ENCODE data around the gene YJEFN3.

The YJEFN3 gene

GRCh38 chr19:19559931-19560330, 31.2 kb downstream of the YJEFN3 start:
- DNase-seq, result no peak

GRCh38 chr19:19561946-19562664, 33.4 kb downstream of the YJEFN3 start:
- DNase-seq, result no peak

GRCh38 chr19:19562665-19563347, 34.1 kb downstream of the YJEFN3 start:
- DNase-seq, result no peak

GRCh38 chr19:19563348-19563848, 34.7 kb downstream of the YJEFN3 start:
- no peak for DNase-seq

GRCh38 chr19:19566306-19566705, 37.6 kb downstream of the YJEFN3 start:
- no peak for DNase-seq

GRCh38 chr19:19567391-19567790, 38.7 kb downstream of the YJEFN3 start:
- DNase-seq, result no peak

GRCh38 chr19:19568802-19569756, 40.4 kb downstream of the YJEFN3 start:
- DNase-seq, result no peak

GRCh38 chr19:19570571-19570970, 41.9 kb downstream of the YJEFN3 start:
- DNase-seq, result no peak

- DNase-seq, result no peak
These were observed 42.5 kb downstream of the YJEFN3 start for GRCh38 chr19:19571071-19571786.

GRCh38 chr19:19575411-19575810, 46.7 kb downstream of the YJEFN3 start:
- peak; percentile 76 for DNase-seq

GRCh38 chr19:19578252-19578651, 49.5 kb downstream of the YJEFN3 start:
- DNase-seq, result peak; percentile 80

- no peak for DNase-seq
These were observed 51.0 kb downstream of the YJEFN3 start for GRCh38 chr19:19579533-19580361.

GRCh38 chr19:19580418-19580817, 51.7 kb downstream of the YJEFN3 start:
- no peak for DNase-seq

GRCh38 chr19:19581391-19581790, 52.7 kb downstream of the YJEFN3 start:
- DNase-seq, result no peak

- DNase-seq, result no peak
These were observed 53.8 kb downstream of the YJEFN3 start for GRCh38 chr19:19582471-19582870.

- DNase-seq, result no peak
These were observed 55.6 kb downstream of the YJEFN3 start for GRCh38 chr19:19584356-19584755.

All from NCI-H748 treated with DMSO at 0.1 percent for 48 hours (cell line).